HCT116 (cell line): ENCODE data around the gene HNRNPA1. TPM values are rescaled to one million over a fixed set of nuclear protein-coding genes. Genes with fewer than 3 reads are reported as not detected.
"Not testable (repeated sequence)": the region's sequence is repeated elsewhere in the genome, so short reads cannot be mapped to it uniquely, and the experiment has no call there.

Experiments
- ATAC-seq: fragments of 200-7000 bp; cut with Tn5 transposase; 2 replicates; pipeline ENCODE4 v1.9.1; 2020; ENCODE audit warnings: mild to moderate bottlenecking, moderate library complexity
- BruUV-seq: library from RNA; stranded (reverse); fragments of 400-500 nt; replicated peaks from 2 replicates; lab custom pipeline; 2021; lab: Mats Ljungman, UMichigan
- CTCF ChIA-PET: fragments of 300-600 bp; sonication (Branson Sonifier 250); formaldehyde crosslinking; loops from one replicate; lab custom pipeline; 2021; ENCODE audit warnings: antibody characterized with exemption; lab: Charles Lee
- POLR2A ChIA-PET: fragments of 300-600, 350-600 bp; sonication (Branson Sonifier 250); formaldehyde crosslinking; loops from one replicate; lab custom pipeline; 2021; ENCODE audit warnings: antibody characterized with exemption; lab: Charles Lee
- RAD21 ChIA-PET, 2 experiments: fragments of 300-600 bp; sonication (Branson Sonifier 250); formaldehyde crosslinking; loops; one replicate each; lab custom pipeline; 2023; ENCODE audit warnings: low total read pairs in 2 of 2; ENCODE audit not compliant: uncharacterized antibody in 2 of 2, unreplicated experiment in 2 of 2, low non-redundant PET in 1 of 2; lab: Charles Lee
- DNase-seq: peaks from one replicate; pipeline ENCODE4 v3.0.0-alpha.2; 2010; ENCODE audit warnings: low read depth, low spot score
- H2AFZ ChIP-seq: fragments of 200-600 bp; shearing (Covaris generic), sonication (generic); 2 replicates; pipeline ENCODE4 v1.6.1; 2017; ENCODE audit warnings: low read depth, mixed run types, mixed read lengths, antibody characterized with exemption, low read length; ENCODE audit not compliant: poor library complexity, severe bottlenecking
- H3K27ac ChIP-seq: 2 replicates; pipeline ENCODE4 v1.5.1; 2012; ENCODE audit warnings: low read depth, low read length
- H3K27me3 ChIP-seq: fragments of 200-600 bp; sonication (generic); 2 replicates; pipeline ENCODE4 v1.6.1; 2016; ENCODE audit warnings: mixed run types, low read length, mixed read lengths; ENCODE audit not compliant: insufficient read depth
- H3K36me3 ChIP-seq, 2 experiments: fragments of 200-500 bp in 1 of 2; fragments of 200-600 bp in 1 of 2; sonication (Bioruptor generic) in 1 of 2; sonication (generic) in 1 of 2; 2 replicates each; pipeline versions ENCODE4 v1.5.1 to v1.6.1; 2014 to 2016; ENCODE audit warnings: low read length in 2 of 2, inconsistent platforms in 1 of 2, mixed read lengths in 1 of 2, mixed run types in 1 of 2; ENCODE audit not compliant: insufficient read depth in 2 of 2, control insufficient read depth in 1 of 2
- H3K4me1 ChIP-seq, 2 experiments: fragments of 200-600 bp in 1 of 2; sonication (generic) in 1 of 2; 2 replicates each; pipeline versions ENCODE4 v1.5.1 to v1.6.1; 2012 to 2017; ENCODE audit warnings: low read length in 2 of 2, inconsistent platforms in 1 of 2, mild to moderate bottlenecking in 1 of 2, mixed read lengths in 1 of 2, mixed run types in 1 of 2, moderate library complexity in 1 of 2; ENCODE audit not compliant: insufficient read depth in 2 of 2, control insufficient read depth in 1 of 2
- H3K4me2 ChIP-seq: fragments of 200-600 bp; sonication (generic); 2 replicates; pipeline ENCODE4 v1.6.1; 2017; ENCODE audit warnings: mixed run types, low read length, mixed read lengths
- H3K4me3 ChIP-seq, 2 experiments: fragments of 200-600 bp in 1 of 2; sonication (generic) in 1 of 2; replicated peaks in 1 of 2; 2 replicates each; pipeline ENCODE4 v1.5.1; 2011 to 2016; ENCODE audit warnings: low read length in 2 of 2, control low read depth in 1 of 2, low read depth in 1 of 2, mild to moderate bottlenecking in 1 of 2, mixed read lengths in 1 of 2, mixed run types in 1 of 2
- H3K79me2 ChIP-seq: fragments of 200-600 bp; sonication (generic); 2 replicates; pipeline ENCODE4 v1.6.1; 2017; ENCODE audit warnings: mild to moderate bottlenecking, mixed run types, low read length, moderate library complexity, mixed read lengths; ENCODE audit not compliant: insufficient read depth
- H3K9ac ChIP-seq: fragments of 200-600 bp; sonication (generic); 2 replicates; pipeline ENCODE4 v1.6.1; 2016; ENCODE audit warnings: low read length, mixed read lengths
- H3K9me2 ChIP-seq: fragments of 200-600 bp; sonication (generic), shearing (Covaris generic); 2 replicates; pipeline ENCODE4 v1.6.1; 2017; ENCODE audit warnings: mixed run types, mild to moderate bottlenecking, moderate library complexity; ENCODE audit not compliant: insufficient read depth
- H3K9me3 ChIP-seq, 2 experiments: fragments of 200-500 bp in 1 of 2; fragments of 200-600 bp in 1 of 2; sonication (Bioruptor generic) in 1 of 2; sonication (generic) in 1 of 2; 2 replicates each; pipeline ENCODE4 v1.6.1; 2014 to 2017; ENCODE audit warnings: low read length in 2 of 2, mixed read lengths in 2 of 2, inconsistent platforms in 1 of 2, low read depth in 1 of 2, mild to moderate bottlenecking in 1 of 2, mixed run types in 1 of 2, moderate library complexity in 1 of 2; ENCODE audit not compliant: control insufficient read depth in 1 of 2, insufficient read depth in 1 of 2
- H4K20me1 ChIP-seq: fragments of 200-600 bp; sonication (generic), shearing (Covaris generic); 2 replicates; pipeline ENCODE4 v1.6.1; 2017; ENCODE audit warnings: mixed run types, mild to moderate bottlenecking, moderate library complexity; ENCODE audit not compliant: insufficient read depth
- CBX3 ChIP-seq: IDR thresholded peaks from 2 replicates; pipeline ENCODE4 v1.6.1; 2012; ENCODE audit warnings: low read depth
- CEBPB ChIP-seq: IDR thresholded peaks from 2 replicates; pipeline ENCODE4 v1.6.1; 2012; ENCODE audit warnings: low read depth
- EZH2 ChIP-seq: fragments of 200-600 bp; sonication (generic); IDR thresholded peaks from 2 replicates; pipeline ENCODE4 v1.6.1; 2017; ENCODE audit warnings: antibody characterized with exemption, mixed run types
- FOSL1 ChIP-seq: IDR thresholded peaks from 2 replicates; pipeline ENCODE4 v1.6.1; 2012; ENCODE audit warnings: low read depth
- POLR2A ChIP-seq: IDR thresholded peaks from 2 replicates; pipeline ENCODE4 v1.7.0; 2011; ENCODE audit warnings: borderline replicate concordance; ENCODE audit not compliant: insufficient read depth, insufficient read length; ENCODE audit errors: extremely low read depth
- POLR2AphosphoS5 ChIP-seq: IDR thresholded peaks from 2 replicates; pipeline ENCODE4 v1.6.1; 2011; ENCODE audit warnings: mild to moderate bottlenecking, low read depth, low read length, moderate library complexity
- REST ChIP-seq: IDR thresholded peaks from 2 replicates; pipeline ENCODE4 v1.6.1; 2012; ENCODE audit warnings: low read depth
- SP1 ChIP-seq: IDR thresholded peaks from 2 replicates; pipeline ENCODE4 v1.6.1; 2012; ENCODE audit warnings: low read depth
- SRF ChIP-seq: IDR thresholded peaks from 2 replicates; pipeline ENCODE4 v1.6.1; 2012; ENCODE audit warnings: low read depth
- TCF7L2 ChIP-seq: IDR thresholded peaks from 2 replicates; pipeline ENCODE4 v1.7.0; 2011; ENCODE audit warnings: borderline replicate concordance, inconsistent platforms; ENCODE audit not compliant: insufficient read depth, insufficient read length; ENCODE audit errors: extremely low read depth
- YY1 ChIP-seq: IDR thresholded peaks from 2 replicates; pipeline ENCODE4 v1.6.1; 2011; ENCODE audit warnings: low read length, low read depth, moderate library complexity, mild to moderate bottlenecking; ENCODE audit not compliant: insufficient replicate concordance; ENCODE audit errors: extremely low read depth
- ZBTB33 ChIP-seq: IDR thresholded peaks from 2 replicates; pipeline ENCODE4 v1.6.1; 2011; ENCODE audit warnings: mild to moderate bottlenecking, low read length, moderate library complexity; ENCODE audit not compliant: insufficient replicate concordance; ENCODE audit errors: extremely low read depth
- intact Hi-C: fragments of 100-400 bp; cut with micrococcal nuclease; formaldehyde crosslinking; loops from 2 replicates; pipeline ENCODE4 v1.10.0; 2022
- total RNA-seq: library from RNA; stranded (reverse); gene quantifications from one replicate; pipeline ENCODE4 v1.2.1, GENCODE V29; 2021; ENCODE audit not compliant: unreplicated experiment

HNRNPA1 gene
- total RNA-seq, 1 experiment from 2014 or later, result 1,878 TPM

GRCh38 chr12:54279632-54280467 is 676 bp upstream of the HNRNPA1 start, which contains the start of gene CBX5:
Gene CBX5, minus strand, starts transcription at chr12:54280122. Its CDS starts 22,472 bp downstream, at chr12:54257650.
- Histone ChIP-seq H3K9me3 (no peaks in the 10 kb centered on the region), H3K79me2 (peaks cover 86% of the 10 kb centered on the region), H2AFZ (no peak within 1 kb of the TSS), H4K20me1 (peaks cover 24% of the 10 kb centered on the region), H3K9ac (peak within 1 kb of the TSS; percentile 97), H3K4me2 (peak within 1 kb of the TSS; percentile 88), H3K27me3 (no peaks in the 10 kb centered on the region), H3K9me2 (no peaks in the 10 kb centered on the region), H3K4me1 (peaks cover 15 to 44% of the 10 kb centered on the region in 2 experiments), H3K36me3 (peaks cover 24 to 50% of the 10 kb centered on the region in 2 experiments), H3K27ac (peak within 1 kb of the TSS; percentile 93), H3K4me3 (peak within 1 kb of the TSS; percentile 81 to 96)
- DNase-seq (peak; percentile 98), ATAC-seq (peak; percentile 78)
- intact Hi-C loops, result loop anchor here (1.0 to 2.0 kb wide), 3 partner anchors 27 to 60 kb away; partner anchors contain the start of gene COPZ1
- RAD21 ChIA-PET, result interaction anchor here (0.6 to 1.3 kb wide), 4 partner anchors 18 to 79 kb away, joined by 3 to 4 read pairs (median 3); no protein-coding TSS in a partner anchor
- TF ChIP-seq SP1 (no peak), POLR2A (peak; percentile 19), CBX3 (no peak), EZH2 (no peak), ZBTB33 (peak; percentile 23), YY1 (peak; percentile 95), FOSL1 (no peak), TCF7L2 (no peak), SRF (no peak), POLR2AphosphoS5 (peak; percentile 91), REST (no peak), CEBPB (no peak)
- POLR2A ChIA-PET, result interaction anchor here (0.6 to 2.8 kb wide), 32 partner anchors 9 to 292 kb away, joined by 3 to 73 read pairs (median 5); partner anchors contain the start of genes COPZ1 and NFE2
- CTCF ChIA-PET, result interaction anchor here (0.7 to 2.5 kb wide), 13 partner anchors 9 to 274 kb away, joined by 3 to 16 read pairs (median 4); partner anchors contain the start of gene COPZ1
- BruUV-seq, result no TSS peak

GRCh38 chr12:54281261-54281638 is 724 bp downstream of the HNRNPA1 start:
- BruUV-seq, ATAC-seq, H3K27me3 ChIP-seq, RAD21 ChIA-PET, H3K9me2 ChIP-seq, H2AFZ ChIP-seq, intact Hi-C loops, DNase-seq, H3K9me3 ChIP-seq: not testable (repeated sequence)
- peaks cover 85% of the 10 kb centered on the region for H3K79me2 ChIP-seq
- H3K4me2 ChIP-seq, result peak overlapping the region; percentile 88
- peak overlapping the region; percentile 97 for H3K9ac ChIP-seq
- peak overlapping the region; percentile 81 to 96 for H3K4me3 ChIP-seq
- POLR2A ChIA-PET, result interaction anchor here (1.0 to 2.8 kb wide), 6 partner anchors 9 to 52 kb away, joined by 5 to 73 read pairs (median 18); partner anchors contain the start of gene COPZ1
- H4K20me1 ChIP-seq, result peaks cover 35% of the 10 kb centered on the region
- CTCF ChIA-PET, result interaction anchor here (1.5 to 2.5 kb wide), 2 partner anchors 13 to 29 kb away, joined by 5 to 16 read pairs; no protein-coding TSS in a partner anchor
- peaks cover 36 to 62% of the 10 kb centered on the region in 2 experiments for H3K36me3 ChIP-seq
- H3K27ac ChIP-seq, result peak overlapping the region; percentile 93
- peaks cover 17 to 55% of the 10 kb centered on the region in 2 experiments for H3K4me1 ChIP-seq
